Measurements from ENCODE around the gene TOMM22.

Gene TOMM22

DNA sequence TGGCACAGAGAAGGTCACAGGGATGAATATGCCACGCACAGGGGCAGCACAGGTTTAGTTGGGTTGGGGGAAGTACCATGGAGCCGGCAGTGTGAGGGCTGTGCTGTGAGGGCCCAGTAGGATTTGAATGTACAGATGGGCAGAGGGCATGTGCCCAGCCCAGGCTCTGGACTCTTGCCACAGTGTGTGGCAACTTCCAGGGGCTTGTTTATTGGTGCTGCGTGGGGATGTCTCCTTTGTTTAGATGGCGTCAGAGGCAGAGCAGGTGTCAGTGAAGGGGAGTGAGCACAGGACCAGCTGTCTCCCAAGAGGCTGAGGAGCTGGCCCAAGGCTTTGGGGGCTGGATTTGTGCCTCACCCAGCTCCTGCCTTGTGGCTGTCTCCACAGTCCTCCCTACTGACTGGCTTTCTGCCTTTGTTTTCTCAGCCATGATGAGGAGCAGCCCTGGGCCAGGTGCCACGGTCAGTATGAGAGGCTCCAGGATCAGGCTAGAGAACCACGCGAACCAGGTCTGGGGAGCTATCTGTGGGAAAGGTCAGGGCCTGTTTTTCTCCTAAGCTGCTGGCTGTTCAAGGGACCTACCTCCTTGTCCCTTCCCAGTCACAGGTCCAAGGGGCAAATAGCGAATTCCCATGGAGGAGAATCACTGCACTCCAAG is 52.1 kb downstream of the TOMM22 start:
- H3K4me3 ChIP-seq (ENCODE audit: low read depth, low read length): no peak overlapping the region
- no peak for TF ChIP-seq CTCF (IDR thresholded peaks at IDR 0.05; ENCODE audit: low read depth, low read length)

DNA sequence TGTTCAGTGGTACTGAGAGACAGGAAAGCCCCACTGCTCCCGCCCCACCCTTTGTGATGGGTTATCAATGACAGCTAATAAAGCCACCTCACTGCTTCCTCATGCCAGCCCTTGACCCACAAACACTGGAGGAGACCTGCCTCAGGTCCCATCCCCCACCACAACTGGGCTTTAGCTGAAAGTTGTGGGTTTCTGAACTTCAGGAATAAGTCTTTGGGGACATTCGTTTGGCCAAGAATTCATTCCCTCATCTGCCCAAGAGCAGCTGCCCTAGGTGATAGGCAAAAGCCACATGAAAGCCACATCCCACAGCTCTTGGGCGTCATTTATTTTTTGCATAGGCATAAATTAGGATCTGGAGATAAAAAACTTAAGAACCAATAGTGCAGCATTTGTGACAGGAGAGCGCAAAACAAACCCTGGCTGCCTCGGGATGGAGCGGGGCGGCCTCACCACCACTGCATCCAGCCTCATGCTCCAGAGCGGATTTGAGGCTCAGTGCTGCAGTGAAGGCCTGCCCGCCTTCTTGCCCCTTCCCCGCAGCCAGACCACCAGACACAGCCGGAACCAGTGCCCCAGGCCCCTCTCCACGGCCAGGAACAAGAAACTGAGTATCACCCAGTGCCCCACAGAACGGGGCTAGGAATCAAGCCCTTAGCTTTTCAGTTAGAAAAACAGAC is 52.8 kb downstream of the TOMM22 start:
- no peak overlapping the region for H3K4me3 ChIP-seq (ENCODE audit: low read depth, low read length)
- no peak for TF ChIP-seq CTCF (IDR thresholded peaks at IDR 0.05; ENCODE audit: low read depth, low read length)
